Measurements from ENCODE around the gene CCRL2. TPM values are rescaled to one million over a fixed set of nuclear protein-coding genes. Genes with fewer than 3 reads are reported as not detected.

CCRL2 gene, protein sequence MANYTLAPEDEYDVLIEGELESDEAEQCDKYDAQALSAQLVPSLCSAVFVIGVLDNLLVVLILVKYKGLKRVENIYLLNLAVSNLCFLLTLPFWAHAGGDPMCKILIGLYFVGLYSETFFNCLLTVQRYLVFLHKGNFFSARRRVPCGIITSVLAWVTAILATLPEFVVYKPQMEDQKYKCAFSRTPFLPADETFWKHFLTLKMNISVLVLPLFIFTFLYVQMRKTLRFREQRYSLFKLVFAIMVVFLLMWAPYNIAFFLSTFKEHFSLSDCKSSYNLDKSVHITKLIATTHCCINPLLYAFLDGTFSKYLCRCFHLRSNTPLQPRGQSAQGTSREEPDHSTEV
- total RNA-seq: 1 to 10 TPM; 2.7 to 3.0 TPM
- 2.3 TPM for polyA plus RNA-seq

DNA sequence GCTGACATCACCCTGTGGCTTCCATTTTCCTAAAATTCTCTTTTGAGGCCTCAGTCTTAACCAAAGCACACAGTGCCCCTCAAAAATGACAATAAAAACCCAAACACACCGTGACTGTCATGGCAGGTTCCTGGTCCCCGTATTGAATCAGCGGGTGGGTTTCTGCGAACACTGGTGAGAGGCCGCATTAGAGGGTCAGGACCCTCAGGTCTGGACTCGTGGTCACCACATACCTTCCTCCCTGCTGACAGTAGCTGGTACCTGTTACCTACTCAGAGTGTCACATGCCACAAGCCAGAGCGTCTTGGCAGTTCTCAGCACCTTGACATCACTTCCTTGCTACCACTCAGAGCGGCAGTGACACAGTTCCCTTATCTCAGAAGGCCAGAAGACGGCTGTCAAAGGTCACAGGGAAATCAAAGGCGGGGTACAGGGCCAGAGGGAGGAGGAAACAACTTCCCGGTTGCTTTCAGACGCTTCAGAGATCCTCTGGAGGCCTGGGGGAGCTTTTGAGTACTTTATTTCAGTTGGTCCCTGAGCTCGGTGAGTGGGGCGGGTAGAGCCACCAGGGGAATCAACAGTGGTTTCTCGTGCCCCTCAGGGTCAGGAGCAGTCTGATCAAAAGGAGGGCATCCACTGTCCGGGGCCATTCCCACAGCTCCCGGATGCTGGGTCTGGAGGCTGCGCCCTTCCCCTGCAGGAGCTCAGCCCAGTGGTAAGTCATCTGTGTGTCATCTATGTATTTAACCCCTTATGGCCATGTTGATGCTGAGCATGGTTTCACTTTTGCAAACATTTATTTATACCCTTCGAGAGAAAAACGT, at the start of gene CCRL2, which contains the start of gene CCR5AS:
Gene CCRL2, plus strand, starts transcription at position 472 of the 824 bp plus-strand sequence. CDS start 821 bp downstream, outside the sequence.
Gene CCR5AS, minus strand, starts transcription at position 279 of the 824 bp plus-strand sequence.
- H3K27ac Mint-ChIP-seq: peak within 1 kb of the TSS; percentile 86 to 98 (median 92)
- Histone ChIP-seq H3K36me3 (ENCODE audit: insufficient read depth, low read length) (no peaks in the 10 kb centered on the region), H3K9me3 (ENCODE audit: low read length) (no peaks in the 10 kb centered on the region), H3K27ac (ENCODE audit: low read depth, low read length) (peak within 1 kb of the TSS; percentile 75), H3K4me3 (ENCODE audit: low read length) (peak within 1 kb of the TSS; percentile 57), H3K4me1 (ENCODE audit: insufficient read depth, low read length) (peaks cover 12% of the 10 kb centered on the region), H3K27me3 (ENCODE audit: insufficient read depth, low read length, poor library complexity, severe bottlenecking) (no peaks in the 10 kb centered on the region)
- no peaks in the 10 kb centered on the region for H3K27me3 Mint-ChIP-seq
- ChIA-PET CTCF (interaction anchor here (0.8 to 1.1 kb wide), 5 partner anchors 37 to 225 kb away, joined by 3 to 5 read pairs (median 3); no protein-coding TSS in a partner anchor), POLR2A (interaction anchor here (0.7 to 1.4 kb wide), 2 partner anchors 36 to 495 kb away, joined by 3 to 5 read pairs; partner anchors contain the start of gene CCR5)
- H3K9me3 Mint-ChIP-seq: peaks cover 0 to 2% (median 0%) of the 10 kb centered on the region in 5 donors
- peak; percentile 19 to 71 (median 29) for DNase-seq
- H3K4me3 Mint-ChIP-seq: peak within 1 kb of the TSS; percentile 83 to 96 (median 87)
- H3K4me1 Mint-ChIP-seq: peaks cover 34 to 39% (median 36%) of the 10 kb centered on the region in 3 donors
- peaks cover 0 to 14% (median 5%) of the 10 kb centered on the region in 3 donors for H3K36me3 Mint-ChIP-seq

- H3K9me3 Mint-ChIP-seq: no peaks in the 10 kb centered on the region
- no peaks in the 10 kb centered on the region for H3K27me3 Mint-ChIP-seq
- POLR2A ChIA-PET: no interaction called here
- Histone ChIP-seq H3K4me3 (ENCODE audit: low read length) (no peak overlapping the region), H3K36me3 (ENCODE audit: insufficient read depth, low read length) (no peaks in the 10 kb centered on the region), H3K27me3 (ENCODE audit: insufficient read depth, low read length, poor library complexity, severe bottlenecking) (no peaks in the 10 kb centered on the region), H3K9me3 (ENCODE audit: low read length) (no peaks in the 10 kb centered on the region), H3K4me1 (ENCODE audit: insufficient read depth, low read length) (peaks cover 44% of the 10 kb centered on the region), H3K27ac (ENCODE audit: low read depth, low read length) (peak overlapping the region; percentile 10)
- H3K4me3 Mint-ChIP-seq: peak overlapping the region; percentile 59 to 92 (median 87)
- peaks cover 67 to 92% (median 92%) of the 10 kb centered on the region in 3 donors for H3K4me1 Mint-ChIP-seq
- no peak for DNase-seq
- H3K36me3 Mint-ChIP-seq: peaks cover 6 to 14% (median 10%) of the 10 kb centered on the region in 3 donors
- peak overlapping the region; percentile 51 to 97 (median 82) for H3K27ac Mint-ChIP-seq
- CTCF ChIA-PET: interaction anchor here (2.2 kb wide), 1 partner anchor 11 kb away, joined by 18 read pairs; no protein-coding TSS in a partner anchor
These were observed 48.6 kb upstream of the CCRL2 start for GRCh38 chr3:46358466-46358865.

GRCh38 chr3:46359733-46360493, 47.1 kb upstream of the CCRL2 start:
- Mint-ChIP-seq H3K36me3 (peaks cover 6 to 18% (median 13%) of the 10 kb centered on the region in 3 donors), H3K4me1 (peaks cover 61 to 86% (median 85%) of the 10 kb centered on the region in 3 donors)
- H3K4me1 ChIP-seq (ENCODE audit: insufficient read depth, low read length): peaks cover 33% of the 10 kb centered on the region

GRCh38 chr3:46360907-46361306, 46.2 kb upstream of the CCRL2 start:
- Histone ChIP-seq H3K4me1 (ENCODE audit: insufficient read depth, low read length) (peaks cover 33% of the 10 kb centered on the region), H3K27me3 (ENCODE audit: insufficient read depth, low read length, poor library complexity, severe bottlenecking) (no peaks in the 10 kb centered on the region), H3K36me3 (ENCODE audit: insufficient read depth, low read length) (no peaks in the 10 kb centered on the region), H3K4me3 (ENCODE audit: low read length) (no peak overlapping the region), H3K9me3 (ENCODE audit: low read length) (no peaks in the 10 kb centered on the region), H3K27ac (ENCODE audit: low read depth, low read length) (no peak overlapping the region)
- Mint-ChIP-seq H3K4me3 (peak overlapping the region; percentile 18 to 88 (median 70)), H3K9me3 (no peaks in the 10 kb centered on the region), H3K4me1 (peaks cover 56 to 86% (median 81%) of the 10 kb centered on the region in 3 donors), H3K27me3 (peaks cover 0 to 2% of the 10 kb centered on the region in 2 donors), H3K36me3 (peaks cover 6 to 14% (median 12%) of the 10 kb centered on the region in 3 donors), H3K27ac (peak overlapping the region; percentile 45 to 97 (median 92))
- POLR2A ChIA-PET: interaction anchor here (1.2 kb wide), 1 partner anchor 8 kb away, joined by 3 read pairs; no protein-coding TSS in a partner anchor
- DNase-seq: peak in 2 of 5 donors; percentile 22 to 57
- CTCF ChIA-PET: interaction anchor here (1.9 to 2.8 kb wide), 4 partner anchors 8 to 85 kb away, joined by 4 to 18 read pairs (median 10); partner anchors contain the start of gene CCR5

More at GRCh38 chr3:46359733-46360493, 47.1 kb upstream of the CCRL2 start:
- peak overlapping the region; percentile 57 to 97 (median 92) for H3K27ac Mint-ChIP-seq
- H3K27ac ChIP-seq (ENCODE audit: low read depth, low read length): no peak overlapping the region
- H3K4me3 Mint-ChIP-seq: peak overlapping the region; percentile 62 to 92 (median 81)
- no peaks in the 10 kb centered on the region for H3K36me3 ChIP-seq (ENCODE audit: insufficient read depth, low read length)
- no peaks in the 10 kb centered on the region for H3K27me3 Mint-ChIP-seq
- ChIA-PET POLR2A (interaction anchor here (0.9 to 1.2 kb wide), 4 partner anchors 9 to 80 kb away, joined by 3 to 6 read pairs (median 3); no protein-coding TSS in a partner anchor), CTCF (interaction anchor here (0.9 to 2.8 kb wide), 3 partner anchors 9 to 84 kb away, joined by 3 to 18 read pairs (median 9); no protein-coding TSS in a partner anchor)
- no peaks in the 10 kb centered on the region for H3K9me3 ChIP-seq (ENCODE audit: low read length)
- no peaks in the 10 kb centered on the region for H3K27me3 ChIP-seq (ENCODE audit: insufficient read depth, low read length, poor library complexity, severe bottlenecking)
- H3K9me3 Mint-ChIP-seq: no peaks in the 10 kb centered on the region
- peak in 1 of 5 donors; percentile 54 for DNase-seq
- H3K4me3 ChIP-seq (ENCODE audit: low read length): no peak overlapping the region

DNA sequence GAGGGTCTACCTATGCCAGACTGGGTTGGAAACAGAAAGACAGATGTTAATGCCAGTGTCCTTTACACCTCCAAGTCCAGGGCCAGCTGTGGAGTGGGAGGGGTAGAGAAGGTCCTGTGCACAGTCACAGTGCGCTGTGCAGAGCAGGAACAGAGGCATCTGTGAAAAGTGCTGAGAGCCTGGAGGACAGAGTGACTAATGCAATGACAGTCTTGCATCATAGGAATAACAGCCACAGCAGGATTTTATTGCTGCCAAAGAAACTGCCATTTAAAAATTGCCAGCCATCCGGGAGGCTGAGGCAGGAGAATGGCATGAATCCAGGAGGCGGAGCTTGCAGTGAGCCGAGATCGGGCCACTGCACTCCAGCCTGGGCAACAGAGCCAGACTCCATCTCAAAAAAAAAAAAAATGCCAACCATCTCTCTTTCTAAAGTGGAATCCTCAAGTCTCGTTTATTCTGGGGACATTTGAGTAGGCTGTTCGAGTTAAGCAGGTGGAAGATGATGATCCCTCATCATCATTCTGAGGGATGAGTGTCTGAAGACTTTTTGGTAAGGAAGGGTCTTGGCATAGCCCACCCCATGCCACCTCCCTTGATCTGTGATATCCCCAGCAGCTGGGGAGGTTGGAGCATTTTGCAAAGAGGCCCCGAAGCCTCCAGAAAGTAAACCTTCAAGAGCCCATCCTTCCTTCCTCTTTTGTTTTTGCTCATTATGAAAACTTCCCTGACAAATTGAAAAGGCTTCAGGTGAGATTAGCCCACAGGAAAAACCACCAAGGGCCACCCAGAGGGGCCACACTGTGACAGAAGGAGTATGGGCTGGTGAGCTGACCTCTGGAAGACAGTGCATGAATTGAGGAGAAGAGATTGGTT, 45.4 kb upstream of the CCRL2 start:
- Histone ChIP-seq H3K36me3 (ENCODE audit: insufficient read depth, low read length) (no peaks in the 10 kb centered on the region), H3K27me3 (ENCODE audit: insufficient read depth, low read length, poor library complexity, severe bottlenecking) (no peaks in the 10 kb centered on the region), H3K4me3 (ENCODE audit: low read length) (no peak overlapping the region), H3K27ac (ENCODE audit: low read depth, low read length) (no peak overlapping the region), H3K4me1 (ENCODE audit: insufficient read depth, low read length) (peaks cover 33% of the 10 kb centered on the region), H3K9me3 (ENCODE audit: low read length) (no peaks in the 10 kb centered on the region)
- peaks cover 5 to 15% (median 8%) of the 10 kb centered on the region in 3 donors for H3K36me3 Mint-ChIP-seq
- ChIA-PET POLR2A (no interaction called here), CTCF (interaction anchor here (1.9 to 2.8 kb wide), 3 partner anchors 9 to 85 kb away, joined by 4 to 12 read pairs (median 9); partner anchors contain the start of gene CCR5)
- no peaks in the 10 kb centered on the region for H3K9me3 Mint-ChIP-seq
- peak overlapping the region; percentile 18 to 88 (median 70) for H3K4me3 Mint-ChIP-seq
- DNase-seq: no peak
- peak overlapping the region; percentile 57 to 97 (median 92) for H3K27ac Mint-ChIP-seq
- peaks cover 0 to 2% of the 10 kb centered on the region in 2 donors for H3K27me3 Mint-ChIP-seq
- peaks cover 59 to 88% (median 82%) of the 10 kb centered on the region in 3 donors for H3K4me1 Mint-ChIP-seq

- Histone ChIP-seq H3K27ac (ENCODE audit: low read depth, low read length) (no peak overlapping the region), H3K9me3 (ENCODE audit: low read length) (no peaks in the 10 kb centered on the region), H3K4me1 (ENCODE audit: insufficient read depth, low read length) (peaks cover 48% of the 10 kb centered on the region), H3K27me3 (ENCODE audit: insufficient read depth, low read length, poor library complexity, severe bottlenecking) (no peaks in the 10 kb centered on the region), H3K4me3 (ENCODE audit: low read length) (no peak overlapping the region), H3K36me3 (ENCODE audit: insufficient read depth, low read length) (no peaks in the 10 kb centered on the region)
- no peak for DNase-seq
- peaks cover 0 to 2% of the 10 kb centered on the region in 2 donors for H3K27me3 Mint-ChIP-seq
- no peaks in the 10 kb centered on the region for H3K9me3 Mint-ChIP-seq
- ChIA-PET POLR2A (interaction anchor here (0.7 kb wide), 1 partner anchor 67 kb away, joined by 3 read pairs; no protein-coding TSS in a partner anchor), CTCF (interaction anchor here (1.8 to 8.0 kb wide), 2 partner anchors 90 to 263 kb away, joined by 4 to 156 read pairs; no protein-coding TSS in a partner anchor)
- peaks cover 63 to 85% (median 82%) of the 10 kb centered on the region in 3 donors for H3K4me1 Mint-ChIP-seq
- no peak overlapping the region for H3K4me3 Mint-ChIP-seq
- peaks cover 0 to 7% (median 4%) of the 10 kb centered on the region in 3 donors for H3K36me3 Mint-ChIP-seq
- peak overlapping the region in 2 of 8 donors; percentile 37 to 70 for H3K27ac Mint-ChIP-seq
These were observed 42.0 kb upstream of the CCRL2 start for GRCh38 chr3:46365041-46365440.
